GM23248 (cell line): ENCODE data around the gene SYNPR.

Experiments
- EZH2 ChIP-seq: fragments of 200-600 bp; sonication (generic); IDR thresholded peaks from 2 replicates; pipeline ENCODE4 v1.6.1; 2018; ENCODE audit warnings: antibody characterized with exemption, mild to moderate bottlenecking; ENCODE audit not compliant: insufficient read depth, poor library complexity, severe bottlenecking
- EZH2phosphoT487 ChIP-seq: fragments of 200-600 bp; sonication (generic); IDR thresholded peaks from 2 replicates; pipeline ENCODE4 v1.6.1; 2018; ENCODE audit warnings: antibody characterized with exemption, moderate library complexity, mild to moderate bottlenecking, low read depth; ENCODE audit not compliant: insufficient read depth

GRCh38 chr3:63274359-63274758 is 3.7 kb upstream of the SYNPR start:
- no peak for TF ChIP-seq EZH2
- no peak for TF ChIP-seq EZH2phosphoT487
